ENCODE data around the gene DMRTA2. TPM values are rescaled to one million over a fixed set of nuclear protein-coding genes. Genes with fewer than 3 reads are reported as not detected.

DMRTA2 gene
- total and polyA plus RNA-seq, 2 of the 8 experiments (the other 6 are each of a cell fraction or from before 2014, with no cell fraction given), result not detected

DNA sequence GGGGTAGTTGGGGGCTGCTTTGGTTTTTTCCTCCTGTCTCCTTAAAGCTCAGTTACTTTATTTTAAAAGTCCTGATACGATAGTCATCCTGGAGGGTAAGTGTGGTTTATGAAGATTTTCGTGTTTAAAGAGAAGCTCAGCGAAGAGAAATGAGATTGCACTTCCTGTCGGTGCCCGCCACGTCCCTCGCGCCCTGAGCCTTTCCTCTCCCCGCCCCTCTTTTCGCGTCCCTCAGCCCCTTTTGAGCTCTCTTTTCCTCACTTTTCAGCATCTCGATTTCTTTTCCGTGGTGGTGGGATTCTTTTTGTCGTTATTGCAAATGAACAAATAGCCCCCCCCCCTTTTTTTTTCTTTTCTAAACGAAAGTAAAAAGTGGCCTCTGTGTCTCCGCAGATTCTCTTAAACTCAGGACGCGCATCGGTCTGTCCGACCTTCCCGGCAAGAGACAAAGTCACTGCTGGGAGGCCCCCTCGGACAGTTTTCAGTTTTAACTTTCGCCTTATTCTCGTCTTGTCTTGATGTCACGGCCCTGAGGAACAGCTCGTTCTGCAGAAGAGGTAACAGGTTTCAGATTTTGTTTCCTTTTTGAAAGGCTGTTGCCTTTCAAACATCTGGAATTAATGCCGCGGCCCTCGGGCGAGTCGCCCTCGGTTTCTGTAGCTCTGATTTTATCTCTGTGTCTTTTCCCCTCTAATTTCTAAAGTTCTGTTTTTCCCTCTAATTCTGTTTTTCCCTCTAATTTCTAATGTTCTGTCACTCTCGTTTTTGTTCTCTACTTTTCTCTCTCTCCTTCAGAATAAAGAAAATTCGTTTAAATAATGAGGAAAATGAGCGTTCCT, 1.0 kb upstream of the DMRTA2 start:
- CTCF ChIA-PET (ENCODE audit: partially characterized antibody), result interaction anchor here (0.7 to 7.4 kb wide), 11 partner anchors 8 to 313 kb away, joined by 3 to 32 read pairs (median 4); no protein-coding TSS in a partner anchor
- H3K23me2 ChIP-seq (ENCODE audit: low read depth, low read length), result peaks cover 11% of the 10 kb centered on the region; the same call in 1 of the 2 replicates
- TF ChIP-seq CBX8 (IDR thresholded peaks at IDR 0.05; ENCODE audit: borderline replicate concordance, low read depth, low read length) (peak; percentile 98), YY1 (IDR thresholded peaks at IDR 0.05; ENCODE audit: low read depth, low read length) (no peak), HDAC6 (IDR thresholded peaks at IDR 0.05; ENCODE audit: low read depth, low read length) (no peak), RXRA (IDR thresholded peaks at IDR 0.05; ENCODE audit: insufficient read depth, low read depth, low read length) (no peak), BACH1 (IDR thresholded peaks at IDR 0.05; ENCODE audit: low read length) (no peak), CHD2 (IDR thresholded peaks at IDR 0.05; ENCODE audit: low read length) (no peak), EP300 (IDR thresholded peaks at IDR 0.05; ENCODE audit: borderline replicate concordance in 1 of 2, low read depth in 2 of 2, low read length in 2 of 2) (no peak), TEAD4 (IDR thresholded peaks at IDR 0.05; ENCODE audit: low read depth, low read length) (no peak)
- TF ChIP-seq, protein P1, sequence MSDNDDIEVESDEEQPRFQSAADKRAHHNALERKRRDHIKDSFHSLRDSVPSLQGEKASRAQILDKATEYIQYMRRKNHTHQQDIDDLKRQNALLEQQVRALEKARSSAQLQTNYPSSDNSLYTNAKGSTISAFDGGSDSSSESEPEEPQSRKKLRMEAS (IDR thresholded peaks at IDR 0.05), result no peak
- TF ChIP-seq, protein P2, sequence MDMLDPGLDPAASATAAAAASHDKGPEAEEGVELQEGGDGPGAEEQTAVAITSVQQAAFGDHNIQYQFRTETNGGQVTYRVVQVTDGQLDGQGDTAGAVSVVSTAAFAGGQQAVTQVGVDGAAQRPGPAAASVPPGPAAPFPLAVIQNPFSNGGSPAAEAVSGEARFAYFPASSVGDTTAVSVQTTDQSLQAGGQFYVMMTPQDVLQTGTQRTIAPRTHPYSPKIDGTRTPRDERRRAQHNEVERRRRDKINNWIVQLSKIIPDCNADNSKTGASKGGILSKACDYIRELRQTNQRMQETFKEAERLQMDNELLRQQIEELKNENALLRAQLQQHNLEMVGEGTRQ (IDR thresholded peaks at IDR 0.05; ENCODE audit: low read length), result no peak

More for the DNA sequence above, 1.0 kb upstream of the DMRTA2 start:
- peaks cover 15 to 47% of the 10 kb centered on the region in 2 experiments for H4K20me1 ChIP-seq (replicated peaks in 1 of 2; ENCODE audit: control insufficient read depth in 1 of 2, insufficient read depth in 2 of 2, low read length in 2 of 2)
- DNase-seq (ENCODE audit: low read depth in 1 of 2, low spot score in 2 of 2), result no peak
- H3K4me3 ChIP-seq (ENCODE audit: extremely low read depth in 1 of 4, insufficient read depth in 2 of 4, low read depth in 3 of 4, low read length in 4 of 4), result peak overlapping the region in 2 of 4 experiments; percentile 13 to 56; a peak in 3 of 8 replicates
- H3K14ac ChIP-seq (ENCODE audit: insufficient read length), result no peak overlapping the region
- H2AFZ ChIP-seq (ENCODE audit: low read length), result no peak overlapping the region
- no peak overlapping the region for H3K18ac ChIP-seq (ENCODE audit: extremely low read depth, low read length)
- H3K4me1 ChIP-seq (replicated peaks in 1 of 4; ENCODE audit: control insufficient read depth in 3 of 4, insufficient read depth in 4 of 4, low read length in 3 of 4), result peaks cover 7 to 26% (median 14%) of the 10 kb centered on the region in 4 experiments; a peak in 6 of 7 replicates
- no peak overlapping the region for H2BK15ac ChIP-seq (ENCODE audit: low read length)
- H4K5ac ChIP-seq (ENCODE audit: insufficient read length, low read depth, low read length), result no peak overlapping the region
- no peak overlapping the region for H2BK12ac ChIP-seq (ENCODE audit: low read depth, low read length)
- no peak overlapping the region for H4K91ac ChIP-seq (replicated peaks; ENCODE audit: insufficient read length, low read length)
- no peak overlapping the region for H2BK20ac ChIP-seq (ENCODE audit: low read length)
- peaks cover 0 to 6% (median 0%) of the 10 kb centered on the region in 4 experiments; a peak in 1 of 8 replicates for H3K36me3 ChIP-seq (ENCODE audit: control insufficient read depth in 2 of 4, insufficient read depth in 4 of 4, low read length in 3 of 4)
- H3K27ac ChIP-seq (ENCODE audit: low read depth, low read length), result no peak overlapping the region
- no peak overlapping the region for H3K23ac ChIP-seq (ENCODE audit: insufficient read length)
- no peaks in the 10 kb centered on the region for H3K79me1 ChIP-seq (ENCODE audit: low read depth, low read length)
- no peak overlapping the region for H3K9ac ChIP-seq (replicated peaks in 1 of 4; ENCODE audit: extremely low read depth in 1 of 4, low read depth in 3 of 4, low read length in 3 of 4)
- H3K56ac ChIP-seq (replicated peaks; ENCODE audit: insufficient read length, low read depth, low read length), result no peak overlapping the region
- H3K4me2 ChIP-seq (ENCODE audit: insufficient read depth in 1 of 2, low read depth in 2 of 2, low read length in 2 of 2), result peak overlapping the region; percentile 73 to 74
- H2BK5ac ChIP-seq (ENCODE audit: low read depth, low read length), result no peak overlapping the region
- H3K27me3 ChIP-seq (replicated peaks in 1 of 4; ENCODE audit: control insufficient read depth in 3 of 4, extremely low read depth in 1 of 4, insufficient read depth in 3 of 4, low read length in 3 of 4), result peaks cover 93 to 100% (median 98%) of the 10 kb centered on the region in 4 experiments
- no peak overlapping the region for H2BK120ac ChIP-seq (replicated peaks; ENCODE audit: low read depth, low read length)
- no peaks in the 10 kb centered on the region for H3K79me2 ChIP-seq (ENCODE audit: control insufficient read depth in 1 of 2, insufficient read depth in 2 of 2, low read length in 2 of 2)
- WGBS, 2 experiments (ENCODE audit: extremely low coverage in 1 of 2, insufficient coverage in 1 of 2, insufficient read length in 1 of 2, insufficient replicate concordance in 2 of 2, low coverage in 1 of 2, low lambda C conversion rate in 2 of 2, missing lambda C conversion rate in 1 of 2), result 6% methylated on average over 35 of the region's 35 CpGs; no CpG with 5 or more reads in 1 of the 2 experiments
- H4K8ac ChIP-seq (ENCODE audit: extremely low read depth, insufficient read depth, low read length), result no peak overlapping the region
- H3K9me3 ChIP-seq (ENCODE audit: insufficient read depth in 2 of 2, low read depth in 1 of 2, low read length in 1 of 2), result no peaks in the 10 kb centered on the region; a peak in 1 of 4 replicates
- FAIRE-seq, result no peak
- POLR2A ChIA-PET (ENCODE audit: partially characterized antibody), result interaction anchor here (0.7 to 1.1 kb wide), 3 partner anchors 11 to 318 kb away, joined by 3 read pairs; no protein-coding TSS in a partner anchor
- no peak overlapping the region for H2AK5ac ChIP-seq (ENCODE audit: low read depth, low read length)
- H3K4ac ChIP-seq (replicated peaks; ENCODE audit: insufficient read length, low read depth, low read length), result no peak overlapping the region

All from H1 (cell line).